ENCODE results near the gene PACRG. TPM values are rescaled to one million over a fixed set of nuclear protein-coding genes. Genes with fewer than 3 reads are reported as not detected.

PACRG gene
- total RNA-seq, 2 experiments from 2014 or later: not detected

DNA sequence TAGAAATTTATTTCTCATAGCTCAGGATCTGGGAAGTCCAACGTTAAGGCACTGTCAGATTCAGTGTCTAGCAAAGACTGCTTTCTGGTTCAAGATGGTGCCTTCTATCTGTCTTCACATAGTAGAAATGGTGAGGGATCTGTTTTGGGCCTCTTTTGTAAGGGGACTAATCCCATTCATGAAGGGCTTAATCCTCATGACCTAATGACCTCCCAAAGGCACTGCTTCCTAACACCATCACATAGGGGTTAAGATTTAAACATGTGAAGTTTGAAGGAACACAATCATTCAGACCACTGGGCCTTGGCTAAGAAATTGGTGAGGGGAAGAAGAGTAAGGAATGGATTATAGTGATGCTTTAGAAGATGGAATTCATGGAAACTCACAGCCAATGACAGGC lies 237.6 kb downstream of the PACRG start:
- DNase-seq (ENCODE audit: low spot score): no peak
- Histone ChIP-seq H3K79me2 (ENCODE audit: insufficient read depth, low read depth, low read length) (no peaks in the 10 kb centered on the region), H3K4me2 (ENCODE audit: low read length) (no peak overlapping the region), H3K9me3 (ENCODE audit: low read length) (no peaks in the 10 kb centered on the region), H3K4me1 (ENCODE audit: insufficient read depth, low read length, poor library complexity, severe bottlenecking) (no peaks in the 10 kb centered on the region), H3K4me3 (ENCODE audit: low read depth, low read length, poor library complexity, severe bottlenecking) (no peak overlapping the region), H4K20me1 (ENCODE audit: insufficient read depth, low read length) (no peaks in the 10 kb centered on the region), H2AFZ (ENCODE audit: low read length) (no peak overlapping the region), H3K9me2 (ENCODE audit: insufficient read depth, low read length) (no peaks in the 10 kb centered on the region), H3K36me3 (ENCODE audit: insufficient read depth, low read length) (no peaks in the 10 kb centered on the region), H3K27ac (ENCODE audit: low read depth, low read length, poor library complexity, severe bottlenecking) (no peak overlapping the region)
- intact Hi-C loops (cut with micrococcal nuclease; ENCODE audit: unreplicated experiment): no loop called here
- BruUV-seq (replicated peaks): no TSS peak
- TF ChIP-seq EZH2phosphoT487 (IDR thresholded peaks at IDR 0.05; ENCODE audit: borderline replicate concordance, low read depth, low read length): no peak
- CTCF ChIA-PET (ENCODE audit: unreplicated experiment): no interaction called here
- POLR2A ChIA-PET: interaction anchor here (0.7 to 1.2 kb wide), 2 partner anchors 15 to 1456 kb away, joined by 3 read pairs; no protein-coding TSS in a partner anchor

DNA sequence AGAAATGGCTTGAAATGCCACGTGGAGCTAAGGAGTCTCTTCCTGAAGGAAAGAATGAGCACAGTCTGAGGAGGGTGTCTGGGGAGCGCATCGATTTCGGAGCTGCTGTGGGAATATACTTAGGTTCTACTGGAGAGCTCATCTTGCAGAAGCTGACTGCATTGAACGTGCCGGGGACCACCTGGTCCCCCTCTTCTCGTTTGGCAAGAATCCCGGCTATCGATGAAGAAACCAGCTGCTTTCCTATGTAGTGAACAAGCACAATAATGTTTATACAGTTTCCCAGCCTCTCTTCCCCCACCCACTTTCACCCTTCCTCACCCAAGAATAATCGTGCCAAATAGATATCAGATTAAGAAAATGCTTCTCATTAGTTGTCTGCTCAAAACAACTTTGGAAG lies 242.5 kb downstream of the PACRG start:
- no peaks in the 10 kb centered on the region for H3K4me1 ChIP-seq (ENCODE audit: insufficient read depth, low read length, poor library complexity, severe bottlenecking)
- POLR2A ChIA-PET: interaction anchor here (1.1 kb wide), 1 partner anchor 17 kb away, joined by 3 read pairs; no protein-coding TSS in a partner anchor
- no peaks in the 10 kb centered on the region for H3K9me2 ChIP-seq (ENCODE audit: insufficient read depth, low read length)
- no peaks in the 10 kb centered on the region for H3K79me2 ChIP-seq (ENCODE audit: insufficient read depth, low read depth, low read length)
- TF ChIP-seq EZH2phosphoT487 (IDR thresholded peaks at IDR 0.05; ENCODE audit: borderline replicate concordance, low read depth, low read length): no peak
- TF ChIP-seq, protein P1, sequence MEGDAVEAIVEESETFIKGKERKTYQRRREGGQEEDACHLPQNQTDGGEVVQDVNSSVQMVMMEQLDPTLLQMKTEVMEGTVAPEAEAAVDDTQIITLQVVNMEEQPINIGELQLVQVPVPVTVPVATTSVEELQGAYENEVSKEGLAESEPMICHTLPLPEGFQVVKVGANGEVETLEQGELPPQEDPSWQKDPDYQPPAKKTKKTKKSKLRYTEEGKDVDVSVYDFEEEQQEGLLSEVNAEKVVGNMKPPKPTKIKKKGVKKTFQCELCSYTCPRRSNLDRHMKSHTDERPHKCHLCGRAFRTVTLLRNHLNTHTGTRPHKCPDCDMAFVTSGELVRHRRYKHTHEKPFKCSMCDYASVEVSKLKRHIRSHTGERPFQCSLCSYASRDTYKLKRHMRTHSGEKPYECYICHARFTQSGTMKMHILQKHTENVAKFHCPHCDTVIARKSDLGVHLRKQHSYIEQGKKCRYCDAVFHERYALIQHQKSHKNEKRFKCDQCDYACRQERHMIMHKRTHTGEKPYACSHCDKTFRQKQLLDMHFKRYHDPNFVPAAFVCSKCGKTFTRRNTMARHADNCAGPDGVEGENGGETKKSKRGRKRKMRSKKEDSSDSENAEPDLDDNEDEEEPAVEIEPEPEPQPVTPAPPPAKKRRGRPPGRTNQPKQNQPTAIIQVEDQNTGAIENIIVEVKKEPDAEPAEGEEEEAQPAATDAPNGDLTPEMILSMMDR (conservative IDR thresholded peaks at IDR 0.05; ENCODE audit: low read length): no peak
- no TSS peak for BruUV-seq (replicated peaks)
- intact Hi-C loops (cut with micrococcal nuclease; ENCODE audit: unreplicated experiment): no loop called here
- H3K27ac ChIP-seq (ENCODE audit: low read depth, low read length, poor library complexity, severe bottlenecking): no peak overlapping the region
- H3K4me2 ChIP-seq (ENCODE audit: low read length): no peak overlapping the region
- no peaks in the 10 kb centered on the region for H3K36me3 ChIP-seq (ENCODE audit: insufficient read depth, low read length)
- no peak overlapping the region for H3K4me3 ChIP-seq (ENCODE audit: low read depth, low read length, poor library complexity, severe bottlenecking)
- no peak overlapping the region for H2AFZ ChIP-seq (ENCODE audit: low read length)
- H4K20me1 ChIP-seq (ENCODE audit: insufficient read depth, low read length): no peaks in the 10 kb centered on the region
- CTCF ChIA-PET (ENCODE audit: unreplicated experiment): no interaction called here
- H3K9me3 ChIP-seq (ENCODE audit: low read length): no peaks in the 10 kb centered on the region
- DNase-seq (ENCODE audit: low spot score): no peak

DNA sequence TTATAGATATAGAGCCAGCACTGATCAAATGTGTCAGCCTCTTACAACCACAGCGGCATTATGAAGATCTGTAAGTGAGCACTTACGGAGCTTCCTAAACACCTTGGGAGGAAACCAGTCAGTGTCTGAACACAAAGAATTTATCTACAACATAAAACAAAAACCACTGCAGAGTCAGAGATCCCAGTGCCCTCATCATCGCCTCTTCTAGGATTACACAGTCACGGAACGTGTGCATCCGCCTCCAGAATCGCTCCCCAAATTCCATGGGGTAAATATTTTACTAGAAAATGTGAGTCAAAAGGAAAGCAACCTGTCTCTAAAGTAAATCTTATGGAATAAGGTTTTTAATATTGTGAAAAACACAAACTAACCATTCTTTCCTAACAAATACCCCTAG lies 243.6 kb downstream of the PACRG start:
- H3K4me3 ChIP-seq (ENCODE audit: low read depth, low read length, poor library complexity, severe bottlenecking): no peak overlapping the region
- ChIA-PET CTCF (ENCODE audit: unreplicated experiment) (no interaction called here), POLR2A (interaction anchor here (0.7 to 1.1 kb wide), 2 partner anchors 18 to 33 kb away, joined by 3 read pairs; no protein-coding TSS in a partner anchor)
- H3K27ac ChIP-seq (ENCODE audit: low read depth, low read length, poor library complexity, severe bottlenecking): no peak overlapping the region
- H3K36me3 ChIP-seq (ENCODE audit: insufficient read depth, low read length): no peaks in the 10 kb centered on the region
- no peaks in the 10 kb centered on the region for H3K79me2 ChIP-seq (ENCODE audit: insufficient read depth, low read depth, low read length)
- intact Hi-C loops (cut with micrococcal nuclease; ENCODE audit: unreplicated experiment): no loop called here
- BruUV-seq (replicated peaks): no TSS peak
- no peaks in the 10 kb centered on the region for H4K20me1 ChIP-seq (ENCODE audit: insufficient read depth, low read length)
- DNase-seq (ENCODE audit: low spot score): no peak
- H3K9me2 ChIP-seq (ENCODE audit: insufficient read depth, low read length): no peaks in the 10 kb centered on the region
- H3K9me3 ChIP-seq (ENCODE audit: low read length): no peaks in the 10 kb centered on the region
- no peak for TF ChIP-seq EZH2phosphoT487 (IDR thresholded peaks at IDR 0.05; ENCODE audit: borderline replicate concordance, low read depth, low read length)
- TF ChIP-seq, protein P1 (conservative IDR thresholded peaks at IDR 0.05; ENCODE audit: low read length): no peak
- H3K4me2 ChIP-seq (ENCODE audit: low read length): no peak overlapping the region
- no peaks in the 10 kb centered on the region for H3K4me1 ChIP-seq (ENCODE audit: insufficient read depth, low read length, poor library complexity, severe bottlenecking)
- no peak overlapping the region for H2AFZ ChIP-seq (ENCODE audit: low read length)

All from OCI-LY7 (cell line).